IMR-90 (cell line): ENCODE results near the gene SPDYE4. TPM values are rescaled to one million over a fixed set of nuclear protein-coding genes. Genes with fewer than 3 reads are reported as not detected.

Source experiments
- ATAC-seq: fragments of 200-7000 bp; cut with Tn5 transposase; 2 replicates; pipeline ENCODE4 v1.9.1; 2020; ENCODE audit warnings: low read depth, mild to moderate bottlenecking, moderate library complexity
- BruUV-seq: library from RNA; stranded (reverse); fragments of 400-500 nt; replicated peaks from 2 replicates; lab custom pipeline; 2021; lab: Mats Ljungman, UMichigan
- CTCF ChIA-PET: fragments of 300-600 bp; formaldehyde crosslinking; extraction: SDS; loops from one replicate; lab custom pipeline; 2021; ENCODE audit warnings: antibody characterized with exemption; lab: Yijun Ruan, JAX
- POLR2A ChIA-PET: fragments of 300-600 bp; sonication (Branson Sonifier 250); formaldehyde crosslinking; loops from one replicate; lab custom pipeline; 2022; ENCODE audit warnings: antibody characterized with exemption; ENCODE audit not compliant: unreplicated experiment; lab: Charles Lee
- DNase-seq: peaks from one replicate; pipeline ENCODE4 v3.0.0; 2013
- H2AFZ ChIP-seq: replicated peaks from 2 replicates; pipeline ENCODE3; 2013; ENCODE audit warnings: low read length, mild to moderate bottlenecking; ENCODE audit not compliant: poor library complexity
- H2AK5ac ChIP-seq: 2 replicates; pipeline ENCODE4 v1.6.1; 2013; ENCODE audit warnings: low read depth, low read length, inconsistent platforms
- H2AK9ac ChIP-seq: replicated peaks from 2 replicates; pipeline ENCODE3; 2013; ENCODE audit warnings: mild to moderate bottlenecking, low read depth, low read length, moderate library complexity; ENCODE audit not compliant: poor library complexity
- H2BK120ac ChIP-seq: 2 replicates; pipeline ENCODE4 v1.6.1; 2013; ENCODE audit warnings: low read depth, low read length, inconsistent platforms
- H2BK15ac ChIP-seq: 3 replicates; pipeline ENCODE4 v1.6.1; 2013; ENCODE audit warnings: low read depth, low read length, inconsistent platforms
- H2BK20ac ChIP-seq: 2 replicates; pipeline ENCODE4 v1.6.1; 2013; ENCODE audit warnings: low read depth, mild to moderate bottlenecking, inconsistent platforms, low read length, moderate library complexity
- H2BK5ac ChIP-seq: 2 replicates; pipeline ENCODE4 v1.6.1; 2013; ENCODE audit warnings: mild to moderate bottlenecking, low read depth, low read length, inconsistent platforms; ENCODE audit not compliant: poor library complexity, severe bottlenecking
- H3K14ac ChIP-seq: replicated peaks from 2 replicates; pipeline ENCODE4 v1.6.1; 2013; ENCODE audit warnings: low read depth, low read length, inconsistent platforms
- H3K18ac ChIP-seq: 2 replicates; pipeline ENCODE4 v1.6.1; 2013; ENCODE audit warnings: low read depth, low read length, control low read depth
- H3K23ac ChIP-seq: 2 replicates; pipeline ENCODE4 v1.6.1; 2013; ENCODE audit warnings: low read depth, low read length, inconsistent platforms
- H3K27ac ChIP-seq: 2 replicates; pipeline ENCODE4 v1.5.1; 2013; ENCODE audit warnings: mild to moderate bottlenecking, control low read depth, low read length; ENCODE audit not compliant: insufficient read depth
- H3K27me3 ChIP-seq: 2 replicates; pipeline ENCODE4 v1.6.1; 2013; ENCODE audit warnings: low read length; ENCODE audit not compliant: control insufficient read depth, insufficient read depth
- H3K36me3 ChIP-seq: 2 replicates; pipeline ENCODE4 v1.6.1; 2013; ENCODE audit warnings: low read length, mixed read lengths; ENCODE audit not compliant: control insufficient read depth, insufficient read depth
- H3K4ac ChIP-seq: 2 replicates; pipeline ENCODE4 v1.6.1; 2013; ENCODE audit warnings: low read depth, low read length, inconsistent platforms
- H3K4me1 ChIP-seq: 2 replicates; pipeline ENCODE4 v1.6.1; 2013; ENCODE audit warnings: low read length, mixed read lengths; ENCODE audit not compliant: control insufficient read depth, insufficient read depth
- H3K4me2 ChIP-seq: 2 replicates; pipeline ENCODE4 v1.6.1; 2013; ENCODE audit warnings: low read depth, mild to moderate bottlenecking, control low read depth, low read length, moderate library complexity
- H3K4me3 ChIP-seq: 2 replicates; pipeline ENCODE4 v1.5.1; 2013; ENCODE audit warnings: low read depth, mild to moderate bottlenecking, control low read depth, low read length, moderate library complexity; ENCODE audit not compliant: insufficient read depth
- H3K56ac ChIP-seq: 2 replicates; pipeline ENCODE4 v1.6.1; 2013; ENCODE audit warnings: low read length, inconsistent platforms; ENCODE audit not compliant: insufficient read depth; ENCODE audit errors: extremely low read depth
- H3K79me1 ChIP-seq, 2 experiments: 2 replicates each; pipeline ENCODE4 v1.6.1; 2013; ENCODE audit warnings: low read length in 2 of 2, inconsistent platforms in 1 of 2, low read depth in 1 of 2
- H3K9ac ChIP-seq: 2 replicates; pipeline ENCODE4 v1.6.1; 2013; ENCODE audit warnings: low read depth, low read length, control low read depth
- H3K9me1 ChIP-seq: 2 replicates; pipeline ENCODE4 v1.6.1; 2013; ENCODE audit warnings: low read length, inconsistent platforms; ENCODE audit not compliant: insufficient read depth
- H3K9me3 ChIP-seq: 2 replicates; pipeline ENCODE4 v1.6.1; 2013; ENCODE audit warnings: low read length; ENCODE audit not compliant: control insufficient read depth, insufficient read depth
- H4K20me1 ChIP-seq: 2 replicates; pipeline ENCODE4 v1.6.1; 2013; ENCODE audit warnings: low read length, inconsistent platforms; ENCODE audit not compliant: insufficient read depth
- H4K5ac ChIP-seq: 2 replicates; pipeline ENCODE4 v1.6.1; 2013; ENCODE audit warnings: mild to moderate bottlenecking, low read depth, low read length, control low read depth
- H4K8ac ChIP-seq, 2 experiments: 2 replicates each; pipeline ENCODE4 v1.6.1; 2013; ENCODE audit warnings: low read depth in 2 of 2, low read length in 2 of 2, control low read depth in 1 of 2, inconsistent platforms in 1 of 2
- H4K91ac ChIP-seq: 2 replicates; pipeline ENCODE4 v1.6.1; 2013; ENCODE audit warnings: low read depth, low read length, inconsistent platforms; ENCODE audit not compliant: insufficient read depth
- BHLHE40 ChIP-seq: fragments of 150-350 bp; IDR thresholded peaks from 2 replicates; pipeline ENCODE4 v1.6.1; 2016; ENCODE audit warnings: mild to moderate bottlenecking, low read depth, low read length
- CTCF ChIP-seq: conservative IDR thresholded peaks from 2 replicates; pipeline ENCODE4 v1.5.1; 2012; ENCODE audit warnings: mild to moderate bottlenecking, low read depth, low read length, improper control_type of control experiment
- FOS ChIP-seq: fragments of 150-350 bp; IDR thresholded peaks from 2 replicates; pipeline ENCODE4 v1.6.1; 2016; ENCODE audit warnings: low read depth, low read length
- MAFK ChIP-seq: IDR thresholded peaks from 2 replicates; pipeline ENCODE4 v1.6.1; 2012; ENCODE audit warnings: low read depth, low read length, improper control_type of control experiment
- MAZ ChIP-seq: IDR thresholded peaks from 2 replicates; pipeline ENCODE4 v1.6.1; 2012; ENCODE audit warnings: low read depth, mild to moderate bottlenecking, low read length, improper control_type of control experiment, moderate library complexity, borderline replicate concordance
- MXI1 ChIP-seq: IDR thresholded peaks from 2 replicates; pipeline ENCODE4 v1.6.1; 2012; ENCODE audit warnings: low read depth, mild to moderate bottlenecking, low read length, moderate library complexity, borderline replicate concordance
- NFE2L2 ChIP-seq: fragments of 150-350 bp; IDR thresholded peaks from 2 replicates; pipeline ENCODE4 v1.6.1; 2016; ENCODE audit warnings: low read depth, mild to moderate bottlenecking, low read length
- POLR2A ChIP-seq: IDR thresholded peaks from 2 replicates; pipeline ENCODE4 v1.6.1; 2012; ENCODE audit warnings: mild to moderate bottlenecking, low read depth, low read length
- RAD21 ChIP-seq: IDR thresholded peaks from 2 replicates; pipeline ENCODE4 v1.6.1; 2012; ENCODE audit warnings: low read length, improper control_type of control experiment
- RCOR1 ChIP-seq: IDR thresholded peaks from 2 replicates; pipeline ENCODE4 v1.6.1; 2012; ENCODE audit warnings: mild to moderate bottlenecking, low read length, improper control_type of control experiment; ENCODE audit not compliant: insufficient replicate concordance
- RFX5 ChIP-seq: IDR thresholded peaks from 2 replicates; pipeline ENCODE4 v1.8.0; 2012; ENCODE audit warnings: low read depth, mild to moderate bottlenecking, low read length, moderate library complexity
- SMC3 ChIP-seq: fragments of 150-350 bp; IDR thresholded peaks from 2 replicates; pipeline ENCODE4 v1.6.1; 2016; ENCODE audit warnings: low read depth, mild to moderate bottlenecking, antibody characterized with exemption, low read length, moderate library complexity
- USF2 ChIP-seq: fragments of 150-350 bp; IDR thresholded peaks from 2 replicates; pipeline ENCODE4 v1.6.1; 2017; ENCODE audit warnings: mild to moderate bottlenecking, antibody characterized with exemption, low read length, low read depth
- WGBS, 2 experiments: methylation state at CpG; one replicate each; pipeline versions ENCODE4 v1.1.5 to v1.1.7; 2013; ENCODE audit warnings: missing lambda C conversion rate in 2 of 2; ENCODE audit not compliant: insufficient read length in 1 of 2; ENCODE audit errors: extremely low coverage in 2 of 2; 5-methylcytosine and 5-hydroxymethylcytosine counted together
- dilution Hi-C: fragments of 300-500 bp; cut with HindIII; formaldehyde crosslinking; loops from one replicate; pipeline ENCODE4 v1.14.3; 2018; ENCODE audit warnings: low sequenced_read_pairs; ENCODE audit not compliant: unreplicated experiment
- in situ Hi-C: fragments of 300-500 bp; cut with MboI; formaldehyde crosslinking; loops from 3 replicates; pipeline ENCODE4 v1.14.3; 2019; ENCODE audit warnings: low sequenced_read_pairs, inconsistent platforms, mixed read lengths
- intact Hi-C: fragments of 100-400 bp; cut with micrococcal nuclease; formaldehyde crosslinking; loops from 2 replicates; pipeline ENCODE4 v1.10.0; 2022
- polyA plus RNA-seq, 3 experiments: library from polyadenylated mRNA; depleted of rRNA; stranded (reverse); fragments of >200 nt; gene quantifications; 2 replicates each; pipeline ENCODE4 v1.2.3, GENCODE V29; 2012; ENCODE audit warnings: low replicate concordance in 1 of 3
- total RNA-seq: library from RNA; depleted of rRNA; stranded (reverse); fragments of >200 nt; gene quantifications from 2 replicates; pipeline ENCODE4 v1.2.3, GENCODE V29; 2012

The SPDYE4 gene
- total and polyA plus RNA-seq, 2 of the 4 experiments (the other 2 are of a cell fraction), result not detected

- Histone ChIP-seq H4K8ac (no peak overlapping the region), H3K23ac (no peak overlapping the region), H3K4me3 (no peak overlapping the region), H3K14ac (no peak overlapping the region), H3K9me3 (no peaks in the 10 kb centered on the region), H3K4ac (no peak overlapping the region), H3K4me1 (no peaks in the 10 kb centered on the region), H2BK120ac (no peak overlapping the region), H2BK15ac (no peak overlapping the region), H2BK5ac (no peak overlapping the region), H4K20me1 (no peaks in the 10 kb centered on the region), H3K27ac (no peak overlapping the region), H2AK5ac (no peak overlapping the region), H4K91ac (no peak overlapping the region), H3K36me3 (no peaks in the 10 kb centered on the region), H2AK9ac (no peak overlapping the region), H2AFZ (no peak overlapping the region), H3K79me1 (no peaks in the 10 kb centered on the region), H2BK20ac (no peak overlapping the region), H3K9me1 (no peaks in the 10 kb centered on the region), H4K5ac (no peak overlapping the region), H3K4me2 (no peak overlapping the region), H3K27me3 (peaks cover 19% of the 10 kb centered on the region), H3K18ac (no peak overlapping the region), H3K56ac (no peak overlapping the region), H3K9ac (no peak overlapping the region)
- in situ Hi-C loops, result loop anchor here (10.0 kb wide), 1 partner anchor 173 kb away; no protein-coding TSS in a partner anchor
- BruUV-seq, result no TSS peak
- WGBS, 2 experiments, result no CpG with 5 or more reads among the region's 3 CpGs
- ChIA-PET CTCF (no interaction called here), POLR2A (no interaction called here)
- intact Hi-C loops, result loop anchor here (2.0 kb wide), 1 partner anchor 175 kb away; no protein-coding TSS in a partner anchor
- DNase-seq, result no peak
- dilution Hi-C loops, result no loop called here
- no peak for ATAC-seq
- TF ChIP-seq MAZ, result no peak
- TF ChIP-seq MXI1, result no peak
- TF ChIP-seq RFX5, result no peak
- no peak for TF ChIP-seq USF2
- TF ChIP-seq POLR2A, result no peak
- TF ChIP-seq RAD21, result no peak
- no peak for TF ChIP-seq RCOR1
- TF ChIP-seq BHLHE40, result no peak
- TF ChIP-seq SMC3, result no peak
- no peak for TF ChIP-seq MAFK
- no peak for TF ChIP-seq FOS
- TF ChIP-seq NFE2L2, result no peak
- TF ChIP-seq CTCF, result no peak
Observed at GRCh38 chr17:8747742-8748141, 10.6 kb downstream of the SPDYE4 start.
